HepG2 (cell line): ENCODE measurements around the gene MPIG6B. TPM values are rescaled to one million over a fixed set of nuclear protein-coding genes. Genes with fewer than 3 reads are reported as not detected.

Source experiments
- ETV5 ChIP-seq: IDR thresholded peaks from 2 replicates; pipeline ENCODE4 v1.6.1; 2018; ENCODE audit warnings: missing biosample characterization, missing genetic modification reagents, inconsistent platforms, borderline replicate concordance
- FIP1L1 ChIP-seq: fragments of 200-400 bp; formaldehyde crosslinking; IDR thresholded peaks from 2 replicates; pipeline ENCODE4 v1.6.1; 2018; ENCODE audit warnings: low read depth, mild to moderate bottlenecking, low read length, moderate library complexity, borderline replicate concordance; ENCODE audit not compliant: insufficient read depth
- GATAD1 ChIP-seq: IDR thresholded peaks from 2 replicates; pipeline ENCODE4 v1.6.1; 2016; ENCODE audit warnings: missing genetic modification reagents, missing compliant biosample characterization
- GPBP1L1 ChIP-seq: sonication (generic); formaldehyde crosslinking; IDR thresholded peaks from 2 replicates; pipeline ENCODE4 v1.5.0; 2020; ENCODE audit warnings: mild to moderate bottlenecking, missing genetic modification reagents
- HNRNPL ChIP-seq: fragments of 200-400 bp; formaldehyde crosslinking; IDR thresholded peaks from 2 replicates; pipeline ENCODE4 v1.6.1; 2017; ENCODE audit warnings: mild to moderate bottlenecking, low read depth, low read length
- HOMEZ ChIP-seq: IDR thresholded peaks from 2 replicates; pipeline ENCODE4 v1.6.1; 2016; ENCODE audit warnings: low read depth
- KDM1A ChIP-seq: IDR thresholded peaks from 2 replicates; pipeline ENCODE4 v1.6.1; 2016; ENCODE audit warnings: missing compliant biosample characterization
- KDM5A ChIP-seq: fragments of 200-600 bp; sonication (generic); IDR thresholded peaks from 2 replicates; pipeline ENCODE4 v1.7.0; 2018; ENCODE audit warnings: antibody characterized with exemption, mild to moderate bottlenecking, low read length, borderline replicate concordance
- MAFG ChIP-seq: sonication (generic); formaldehyde crosslinking; IDR thresholded peaks from 2 replicates; pipeline ENCODE4 v1.5.1; 2020; ENCODE audit warnings: mild to moderate bottlenecking, missing genetic modification reagents
- MIER3 ChIP-seq: IDR thresholded peaks from 2 replicates; pipeline ENCODE4 v1.6.1; 2016; ENCODE audit warnings: missing compliant biosample characterization, borderline replicate concordance
- NFRKB ChIP-seq: fragments of 450-650 bp; IDR thresholded peaks from 2 replicates; pipeline ENCODE4 v1.6.1; 2017
- RFX5 ChIP-seq: IDR thresholded peaks from 2 replicates; pipeline ENCODE4 v1.6.1; 2011; ENCODE audit warnings: low read depth, low read length, improper control_type of control experiment
- RNF2 ChIP-seq: fragments of 450-650 bp; conservative IDR thresholded peaks from 2 replicates; pipeline ENCODE4 v1.6.1; 2016; ENCODE audit warnings: low read depth
- SSRP1 ChIP-seq: IDR thresholded peaks from 2 replicates; pipeline ENCODE4 v1.6.1; 2016; ENCODE audit warnings: control low read depth
- THAP8 ChIP-seq: sonication (generic); formaldehyde crosslinking; IDR thresholded peaks from 2 replicates; pipeline ENCODE4 v1.5.1; 2020; ENCODE audit warnings: missing genetic modification reagents, mild to moderate bottlenecking, borderline replicate concordance
- TRIM24 ChIP-seq: sonication (generic); formaldehyde crosslinking; IDR thresholded peaks from 2 replicates; pipeline ENCODE4 v1.8.0; 2022; ENCODE audit warnings: mild to moderate bottlenecking, missing genetic modification reagents
- YEATS4 ChIP-seq: sonication (generic); formaldehyde crosslinking; IDR thresholded peaks from 2 replicates; pipeline ENCODE4 v1.4.0; 2020; ENCODE audit warnings: missing genetic modification reagents, borderline replicate concordance
- ZBTB8A ChIP-seq: sonication (generic); formaldehyde crosslinking; IDR thresholded peaks from 2 replicates; pipeline ENCODE4 v1.4.0; 2020; ENCODE audit warnings: mild to moderate bottlenecking, low read depth, missing genetic modification reagents, borderline replicate concordance
- ZFYVE20 ChIP-seq: sonication (generic); formaldehyde crosslinking; IDR thresholded peaks from 2 replicates; pipeline ENCODE4 v1.8.0; 2023; ENCODE audit warnings: low read depth, mild to moderate bottlenecking, moderate library complexity, missing genetic modification reagents, borderline replicate concordance
- ZMAT3 ChIP-seq: sonication (generic); formaldehyde crosslinking; conservative IDR thresholded peaks from 2 replicates; pipeline ENCODE4 v1.7.0; 2021; ENCODE audit warnings: missing genetic modification reagents
- ZNF138 ChIP-seq: sonication (generic); formaldehyde crosslinking; IDR thresholded peaks from 2 replicates; pipeline ENCODE4 v1.5.0; 2020; ENCODE audit warnings: mild to moderate bottlenecking, low read depth, missing genetic modification reagents
- ZNF567 ChIP-seq: sonication (generic); formaldehyde crosslinking; IDR thresholded peaks from 2 replicates; pipeline ENCODE4 v1.8.1; 2023; ENCODE audit warnings: mild to moderate bottlenecking, missing genetic modification reagents, borderline replicate concordance
- ZNF660 ChIP-seq: sonication (generic); formaldehyde crosslinking; IDR thresholded peaks from 2 replicates; pipeline ENCODE4 v1.5.1; 2020; ENCODE audit warnings: mild to moderate bottlenecking, low read depth, missing genetic modification reagents, borderline replicate concordance
- ZNF784 ChIP-seq: sonication (generic); formaldehyde crosslinking; IDR thresholded peaks from 2 replicates; pipeline ENCODE4 v1.5.1; 2020; ENCODE audit warnings: missing genetic modification reagents, mild to moderate bottlenecking, borderline replicate concordance
- ZNF883 ChIP-seq: sonication (generic); formaldehyde crosslinking; IDR thresholded peaks from 2 replicates; pipeline ENCODE4 v1.5.1; 2020; ENCODE audit warnings: mild to moderate bottlenecking, missing genetic modification reagents; ENCODE audit errors: not compliant biosample characterization
- polyA plus RNA-seq, 8 experiments: library from polyadenylated mRNA; depleted of rRNA in 3 of 8; stranded (reverse) in 7 of 8; unstranded in 1 of 8; fragments of >200 nt; fragmentation: Illumina TruSeq in 4 of 8; extraction: Trizol in 4 of 8; gene quantifications; 2 replicates each; pipeline versions ENCODE4 v1.2.1 to v1.2.3, GENCODE V29; 2011 to 2016; ENCODE audit warnings: low read depth in 4 of 8, missing spikeins in 1 of 8, mixed read lengths in 1 of 8; ENCODE audit not compliant: insufficient read depth in 1 of 8
- total RNA-seq, 5 experiments: library from RNA; depleted of rRNA; stranded (reverse); fragments of >200 nt; fragmentation: Illumina TruSeq; extraction: Trizol; gene quantifications; 2 replicates each; pipeline ENCODE4 v1.2.3, GENCODE V29; 2016; ENCODE audit warnings: low read depth in 1 of 5

MPIG6B gene
- total and polyA plus RNA-seq, 2 of the 13 experiments (the other 11 are each of a cell fraction or from before 2014, with no cell fraction given) = not detected

GRCh38 chr6:31737991-31738979 is 15.1 kb downstream of the MPIG6B start (continued):
- TF ChIP-seq YEATS4 = no peak; the same call in 1 of the 2 replicates
- no peak for TF ChIP-seq RNF2
- TF ChIP-seq ZBTB8A (CRISPR knock-in tag) = no peak
- peak; percentile 30; the same call in 1 of the 2 replicates for TF ChIP-seq ZNF567 (CRISPR knock-in tag)
- no peak for TF ChIP-seq ZNF660 (CRISPR knock-in tag)
- peak; percentile 45 for TF ChIP-seq GATAD1 (CRISPR knock-in tag)
- no peak for TF ChIP-seq MAFG (CRISPR knock-in tag)
- no peak for TF ChIP-seq ZFYVE20 (CRISPR knock-in tag)
- no peak for TF ChIP-seq GPBP1L1
- no peak for TF ChIP-seq KDM5A
- TF ChIP-seq TRIM24 (CRISPR knock-in tag) = no peak
- peak; percentile 90; the same call in 1 of the 2 replicates for TF ChIP-seq ETV5 (CRISPR knock-in tag)
- 0 out of 2 replicates have a peak, but pooled peaks have one; percentile 22 for TF ChIP-seq KDM1A (CRISPR knock-in tag)
- TF ChIP-seq SSRP1 (CRISPR knock-in tag) = no peak
- TF ChIP-seq HNRNPL = no peak
- no peak for TF ChIP-seq RFX5
- no peak for TF ChIP-seq NFRKB
- TF ChIP-seq ZNF784 (CRISPR knock-in tag) = no peak
- no peak for TF ChIP-seq THAP8 (CRISPR knock-in tag)
- no peak for TF ChIP-seq FIP1L1
- no peak for TF ChIP-seq ZNF883 (CRISPR knock-in tag)
- TF ChIP-seq MIER3 = 0 out of 2 replicates have a peak, but pooled peaks have one; percentile 23
- 0 out of 2 replicates have a peak, but pooled peaks have one; percentile 42 for TF ChIP-seq HOMEZ
- TF ChIP-seq ZMAT3 (CRISPR knock-in tag) = no peak; the same call in 1 of the 2 replicates
- no peak for TF ChIP-seq ZNF138 (CRISPR knock-in tag)
